Type B pancreatic cell (in vitro differentiated cells): ENCODE measurements around the gene VIPR2. TPM values are rescaled to one million over a fixed set of nuclear protein-coding genes. Genes with fewer than 3 reads are reported as not detected.
"Not testable (repeated sequence)": the region's sequence is repeated elsewhere in the genome, so short reads cannot be mapped to it uniquely, and the experiment has no call there.

Experiments used
- DNase-seq: peaks from one replicate; pipeline ENCODE4 v3.0.0; 2021; ENCODE audit warnings: mixed read lengths; ENCODE audit not compliant: unreplicated experiment; ENCODE audit errors: extremely low spot score
- H3K27ac Mint-ChIP-seq: 2 replicates; pipeline ENCODE4 v1.8.0; 2021; ENCODE audit warnings: mild to moderate bottlenecking, mixed read lengths
- H3K27me3 Mint-ChIP-seq: 2 replicates; pipeline ENCODE4 v1.8.0; 2021; ENCODE audit warnings: mixed read lengths
- H3K36me3 Mint-ChIP-seq: 2 replicates; pipeline ENCODE4 v1.8.0; 2021; ENCODE audit warnings: mixed read lengths
- H3K4me1 Mint-ChIP-seq: one replicate; pipeline ENCODE4 v1.8.0; 2021; ENCODE audit warnings: mixed read lengths; ENCODE audit not compliant: unreplicated experiment
- H3K4me3 Mint-ChIP-seq: 2 replicates; pipeline ENCODE4 v1.8.0; 2021; ENCODE audit warnings: mild to moderate bottlenecking, mixed read lengths
- H3K9me3 Mint-ChIP-seq: 2 replicates; pipeline ENCODE4 v1.8.0; 2021; ENCODE audit warnings: mixed read lengths
- CTCF ChIP-seq: fragments of 200-600 bp; sonication (generic); conservative IDR thresholded peaks from 2 replicates; pipeline ENCODE4 v1.5.0; 2021; ENCODE audit warnings: antibody characterized with exemption, mild to moderate bottlenecking
- total RNA-seq: library from RNA; stranded (reverse); gene quantifications from 2 replicates; pipeline ENCODE4 v1.2.1, GENCODE V29; 2021; ENCODE audit warnings: low replicate concordance

Gene VIPR2
- total RNA-seq, 1 donor from 2014 or later, result 0.31 TPM

DNA sequence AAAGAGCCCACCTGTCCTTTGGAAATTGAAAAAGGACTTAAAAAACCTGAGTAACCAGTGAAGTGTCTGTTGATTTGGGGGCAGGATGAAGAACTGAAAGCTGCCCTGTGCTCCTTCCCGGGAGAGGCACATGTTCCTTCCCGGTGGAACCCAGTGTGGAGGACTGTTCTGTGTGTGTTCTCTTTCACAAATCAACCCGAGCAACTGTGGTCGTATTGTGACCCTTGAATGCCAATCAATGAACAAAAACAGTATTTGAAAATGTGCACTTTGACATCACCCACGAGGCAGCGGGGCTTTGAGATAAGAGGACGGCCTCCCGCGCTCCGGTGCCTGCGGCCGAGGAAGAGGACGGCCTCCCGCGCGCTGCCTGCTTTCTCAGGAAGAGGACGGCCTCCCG is 139.0 kb downstream of the VIPR2 start:
- no peak overlapping the region for H3K4me3 Mint-ChIP-seq
- H3K4me1 Mint-ChIP-seq, result no peaks in the 10 kb centered on the region
- H3K27ac Mint-ChIP-seq, result no peak overlapping the region
- H3K27me3 Mint-ChIP-seq, result no peaks in the 10 kb centered on the region
- H3K36me3 Mint-ChIP-seq, result no peaks in the 10 kb centered on the region
- no peak for TF ChIP-seq CTCF
- no peak for DNase-seq
- H3K9me3 Mint-ChIP-seq, result no peaks in the 10 kb centered on the region

DNA sequence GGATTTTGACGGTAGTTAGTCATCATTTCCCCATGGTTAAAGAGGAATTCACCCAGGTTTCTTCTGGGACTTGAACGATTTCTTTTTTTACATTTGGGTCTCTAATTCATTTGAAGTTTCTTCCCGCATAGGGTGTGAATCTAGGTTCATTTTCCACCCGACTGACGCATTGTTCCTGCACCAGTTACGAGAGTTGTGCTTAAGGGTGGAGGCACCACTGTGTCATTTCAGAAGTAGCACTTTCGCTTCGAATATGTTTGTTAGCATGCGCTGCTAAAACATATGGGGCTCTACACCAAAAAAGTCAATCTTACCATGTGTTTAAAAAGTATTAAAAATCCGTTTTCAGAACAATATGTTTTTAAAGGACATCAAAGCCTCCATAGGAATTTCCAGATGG is 140.3 kb downstream of the VIPR2 start:
- no peak overlapping the region for H3K27ac Mint-ChIP-seq
- H3K27me3 Mint-ChIP-seq, result peaks cover 4% of the 10 kb centered on the region
- no peaks in the 10 kb centered on the region for H3K36me3 Mint-ChIP-seq
- H3K4me3 Mint-ChIP-seq, result no peak overlapping the region
- H3K9me3 Mint-ChIP-seq, result no peaks in the 10 kb centered on the region
- H3K4me1 Mint-ChIP-seq, result no peaks in the 10 kb centered on the region
- TF ChIP-seq CTCF, result no peak
- no peak for DNase-seq

DNA sequence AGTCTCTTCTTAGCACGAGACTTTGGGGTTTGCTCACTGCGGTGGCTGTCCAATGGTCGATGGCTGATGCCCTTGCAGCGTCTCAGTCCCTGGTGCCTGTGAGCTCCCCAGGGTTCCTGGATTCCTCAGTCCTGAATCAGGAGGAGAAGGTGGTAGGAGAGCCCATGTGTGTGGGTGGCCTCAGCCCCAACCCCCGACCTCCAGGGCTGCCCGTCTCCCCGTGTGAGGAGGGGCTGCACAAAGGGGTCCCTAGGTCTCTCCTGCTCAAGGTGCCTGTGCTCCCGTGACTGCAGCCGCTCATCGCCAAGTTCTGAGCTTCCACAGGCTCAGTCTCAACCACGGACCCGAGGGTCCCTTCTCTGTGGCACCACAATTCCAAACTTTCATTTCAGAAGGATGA is 142.9 kb downstream of the VIPR2 start:
- DNase-seq, result no peak
- Mint-ChIP-seq H3K27me3 (peaks cover 4% of the 10 kb centered on the region), H3K4me3 (no peak overlapping the region), H3K27ac (no peak overlapping the region), H3K9me3 (no peaks in the 10 kb centered on the region), H3K36me3 (no peaks in the 10 kb centered on the region), H3K4me1 (no peaks in the 10 kb centered on the region)
- no peak for TF ChIP-seq CTCF

DNA sequence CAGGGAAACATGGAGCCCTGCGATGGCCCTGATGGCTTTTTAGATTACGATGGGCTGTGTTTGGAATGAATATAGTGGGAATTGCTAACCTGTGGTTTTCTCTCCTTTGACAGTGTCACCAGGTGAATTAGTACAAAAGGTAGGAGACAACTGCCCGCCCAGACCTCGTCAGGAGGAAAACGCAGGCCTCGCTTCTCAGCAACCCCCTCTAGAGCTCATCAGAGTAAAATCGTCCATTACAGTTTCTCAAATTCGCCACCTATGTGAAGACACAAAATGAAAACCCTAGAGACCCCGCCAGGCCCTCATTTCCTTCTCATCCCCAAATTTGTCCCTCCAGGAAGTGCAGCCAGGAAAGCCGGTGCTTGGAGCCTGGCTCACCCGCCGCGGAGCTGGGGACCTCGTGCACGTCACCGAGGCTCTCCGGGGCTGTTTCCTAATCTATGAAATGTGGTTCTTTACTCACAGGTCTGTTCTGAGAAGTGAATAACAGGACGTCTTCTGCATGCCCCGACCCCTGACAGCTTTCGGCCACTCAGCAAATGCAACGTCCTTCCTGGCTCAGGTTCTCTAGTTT is 143.7 kb downstream of the VIPR2 start:
- Mint-ChIP-seq H3K27me3 (peaks cover 4% of the 10 kb centered on the region), H3K4me1 (no peaks in the 10 kb centered on the region), H3K9me3 (no peaks in the 10 kb centered on the region), H3K4me3 (no peak overlapping the region), H3K27ac (no peak overlapping the region), H3K36me3 (no peaks in the 10 kb centered on the region)
- no peak for TF ChIP-seq CTCF
- no peak for DNase-seq

DNA sequence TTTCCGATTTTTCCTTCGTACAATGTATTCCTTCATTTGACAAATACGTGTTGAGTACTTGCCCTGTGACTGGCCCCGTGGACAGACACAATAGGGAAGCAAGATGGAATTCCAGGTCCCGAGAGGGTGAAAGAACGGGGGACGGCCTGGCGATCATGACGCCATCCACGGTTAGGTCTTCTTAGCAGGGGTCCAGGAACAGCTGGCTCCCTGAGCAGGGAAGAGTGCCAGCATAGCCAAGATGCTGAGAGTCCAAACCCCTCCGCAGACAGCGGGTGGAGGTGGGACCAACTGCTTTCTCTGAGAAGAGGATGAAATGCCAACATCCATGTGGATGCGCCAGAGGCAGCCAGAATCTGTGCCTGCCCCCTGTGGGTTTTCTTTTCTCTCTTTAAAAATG is 144.6 kb downstream of the VIPR2 start:
- Mint-ChIP-seq H3K4me3 (no peak overlapping the region), H3K9me3 (no peaks in the 10 kb centered on the region), H3K27me3 (peaks cover 4% of the 10 kb centered on the region), H3K27ac (no peak overlapping the region), H3K36me3 (no peaks in the 10 kb centered on the region), H3K4me1 (no peaks in the 10 kb centered on the region)
- no peak for DNase-seq
- no peak for TF ChIP-seq CTCF

- H3K4me3 Mint-ChIP-seq, result no peak overlapping the region
- DNase-seq, result no peak
- H3K27ac Mint-ChIP-seq, result no peak overlapping the region
- peaks cover 8% of the 10 kb centered on the region for H3K27me3 Mint-ChIP-seq
- no peaks in the 10 kb centered on the region for H3K36me3 Mint-ChIP-seq
- no peaks in the 10 kb centered on the region for H3K4me1 Mint-ChIP-seq
- TF ChIP-seq CTCF, result no peak
- H3K9me3 Mint-ChIP-seq, result peaks cover 4% of the 10 kb centered on the region
These were observed 145.2 kb downstream of the VIPR2 start for GRCh38 chr7:158999496-158999895.

DNA sequence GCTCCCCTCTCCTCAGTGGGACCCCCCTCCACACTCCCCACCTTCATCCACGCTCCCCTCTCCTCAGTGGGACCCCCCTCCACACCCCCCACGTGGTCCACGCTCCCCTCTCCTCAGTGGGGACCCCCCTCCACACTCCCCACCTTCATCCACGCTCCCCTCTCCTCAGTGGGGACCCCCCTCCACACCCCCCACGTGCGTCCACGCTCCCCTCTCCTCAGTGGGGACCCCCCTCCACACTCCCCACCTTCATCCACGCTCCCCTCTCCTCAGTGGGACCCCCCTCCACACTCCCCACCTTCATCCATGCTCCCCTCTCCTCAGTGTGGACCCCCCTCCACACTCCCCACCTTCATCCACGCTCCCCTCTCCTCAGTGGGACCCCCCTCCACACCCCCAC is 146.4 kb downstream of the VIPR2 start:
- H3K27ac Mint-ChIP-seq, H3K4me1 Mint-ChIP-seq, H3K9me3 Mint-ChIP-seq, DNase-seq, H3K4me3 Mint-ChIP-seq, H3K36me3 Mint-ChIP-seq: not testable (repeated sequence)
- H3K27me3 Mint-ChIP-seq, result peaks cover 21% of the 10 kb centered on the region
